SK-N-SH treated with all-trans-retinoic acid at 6 μM for 48 hours (cell line): ENCODE results near the gene SAG.

Experiments used
- BACH2 ChIP-seq: fragments of 250-450 bp; sonication (Bioruptor Pico); IDR thresholded peaks from 2 replicates; pipeline ENCODE4 v1.9.0; 2021; ENCODE audit warnings: mild to moderate bottlenecking, borderline replicate concordance
- ISL1 ChIP-seq: fragments of 250-450 bp; sonication (Bioruptor Pico); IDR thresholded peaks from 2 replicates; pipeline ENCODE4 v2.1.2; 2022; ENCODE audit warnings: mild to moderate bottlenecking, moderate library complexity
- TCF4 ChIP-seq: fragments of 250-450 bp; sonication (Bioruptor Pico); IDR thresholded peaks from 2 replicates; pipeline ENCODE4 v1.8.0; 2021; ENCODE audit warnings: mild to moderate bottlenecking, moderate library complexity, borderline replicate concordance
- ZFP3 ChIP-seq: fragments of 250-450 bp; sonication (Bioruptor Pico); IDR thresholded peaks from 2 replicates; pipeline ENCODE4 v1.5.0; 2020; ENCODE audit warnings: mild to moderate bottlenecking, moderate library complexity
- ZNF70 ChIP-seq: fragments of 450-650 bp; formaldehyde crosslinking; IDR thresholded peaks from 2 replicates; pipeline ENCODE4 v1.5.0; 2020; ENCODE audit warnings: mild to moderate bottlenecking, moderate library complexity
- TF ChIP-seq, protein P1 (sequence below): fragments of 250-450 bp; sonication (Bioruptor Pico); IDR thresholded peaks from 2 replicates; pipeline ENCODE4 v1.8.0; 2020; ENCODE audit warnings: mild to moderate bottlenecking, moderate library complexity, borderline replicate concordance
- TF ChIP-seq, protein P2 (sequence below): fragments of 250-450 bp; sonication (Bioruptor Pico); IDR thresholded peaks from 2 replicates; pipeline ENCODE4 v1.5.1; 2020; ENCODE audit warnings: low read depth, mild to moderate bottlenecking, moderate library complexity

DNA sequence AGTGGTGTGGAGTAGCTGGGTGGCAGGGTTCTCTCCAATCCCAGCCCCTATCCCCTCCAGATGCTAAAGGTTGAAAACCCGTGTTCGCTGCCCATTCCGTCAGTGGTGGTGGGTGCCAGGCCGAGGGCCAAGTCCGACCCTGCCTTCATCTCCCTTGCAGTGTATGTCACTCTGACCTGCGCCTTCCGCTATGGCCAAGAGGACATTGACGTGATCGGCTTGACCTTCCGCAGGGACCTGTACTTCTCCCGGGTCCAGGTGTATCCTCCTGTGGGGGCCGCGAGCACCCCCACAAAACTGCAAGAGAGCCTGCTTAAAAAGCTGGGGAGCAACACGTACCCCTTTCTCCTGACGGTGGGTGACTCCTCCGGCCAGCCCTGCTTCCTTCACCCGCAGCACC, 12.9 kb downstream of the SAG start:
- TF ChIP-seq ISL1 (no peak), ZNF70 (CRISPR knock-in tag) (no peak), BACH2 (no peak), TCF4 (no peak), ZFP3 (CRISPR knock-in tag) (no peak)
- TF ChIP-seq, protein P1, sequence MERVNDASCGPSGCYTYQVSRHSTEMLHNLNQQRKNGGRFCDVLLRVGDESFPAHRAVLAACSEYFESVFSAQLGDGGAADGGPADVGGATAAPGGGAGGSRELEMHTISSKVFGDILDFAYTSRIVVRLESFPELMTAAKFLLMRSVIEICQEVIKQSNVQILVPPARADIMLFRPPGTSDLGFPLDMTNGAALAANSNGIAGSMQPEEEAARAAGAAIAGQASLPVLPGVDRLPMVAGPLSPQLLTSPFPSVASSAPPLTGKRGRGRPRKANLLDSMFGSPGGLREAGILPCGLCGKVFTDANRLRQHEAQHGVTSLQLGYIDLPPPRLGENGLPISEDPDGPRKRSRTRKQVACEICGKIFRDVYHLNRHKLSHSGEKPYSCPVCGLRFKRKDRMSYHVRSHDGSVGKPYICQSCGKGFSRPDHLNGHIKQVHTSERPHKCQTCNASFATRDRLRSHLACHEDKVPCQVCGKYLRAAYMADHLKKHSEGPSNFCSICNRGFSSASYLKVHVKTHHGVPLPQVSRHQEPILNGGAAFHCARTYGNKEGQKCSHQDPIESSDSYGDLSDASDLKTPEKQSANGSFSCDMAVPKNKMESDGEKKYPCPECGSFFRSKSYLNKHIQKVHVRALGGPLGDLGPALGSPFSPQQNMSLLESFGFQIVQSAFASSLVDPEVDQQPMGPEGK (CRISPR knock-in tag), result no peak
- TF ChIP-seq, protein P2, sequence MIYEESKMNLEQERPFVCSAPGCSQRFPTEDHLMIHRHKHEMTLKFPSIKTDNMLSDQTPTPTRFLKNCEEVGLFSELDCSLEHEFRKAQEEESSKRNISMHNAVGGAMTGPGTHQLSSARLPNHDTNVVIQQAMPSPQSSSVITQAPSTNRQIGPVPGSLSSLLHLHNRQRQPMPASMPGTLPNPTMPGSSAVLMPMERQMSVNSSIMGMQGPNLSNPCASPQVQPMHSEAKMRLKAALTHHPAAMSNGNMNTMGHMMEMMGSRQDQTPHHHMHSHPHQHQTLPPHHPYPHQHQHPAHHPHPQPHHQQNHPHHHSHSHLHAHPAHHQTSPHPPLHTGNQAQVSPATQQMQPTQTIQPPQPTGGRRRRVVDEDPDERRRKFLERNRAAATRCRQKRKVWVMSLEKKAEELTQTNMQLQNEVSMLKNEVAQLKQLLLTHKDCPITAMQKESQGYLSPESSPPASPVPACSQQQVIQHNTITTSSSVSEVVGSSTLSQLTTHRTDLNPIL (CRISPR knock-in tag), result no peak
